Ovary (tissue), 9 donors: ENCODE data around the gene C1orf87. TPM values are rescaled to one million over a fixed set of nuclear protein-coding genes. Genes with fewer than 3 reads are reported as not detected.

ENCODE experiments used
- DNase-seq, 5 donors: peaks; one replicate each; pipeline ENCODE4 v3.0.0-alpha.2; 2019 to 2020
- H3K27ac ChIP-seq, 2 donors: fragments of 200-600 bp; one replicate each; pipeline versions ENCODE4 v1.5.1 to v1.8.0; 2019 to 2022
- H3K27me3 ChIP-seq: fragments of 200-600 bp; one replicate; pipeline ENCODE4 v1.8.0; 2022
- H3K36me3 ChIP-seq: fragments of 200-600 bp; sonication (generic); one replicate; pipeline ENCODE4 v1.5.1; 2019
- H3K4me1 ChIP-seq: one replicate; pipeline ENCODE4 v1.8.1; 2013; ENCODE audit warnings: mild to moderate bottlenecking, moderate library complexity; ENCODE audit not compliant: insufficient read depth
- H3K4me3 ChIP-seq: fragments of 200-600 bp; sonication (generic); one replicate; pipeline ENCODE4 v1.5.1; 2017
- H3K9me3 ChIP-seq, 2 donors: fragments of 200-600 bp in 1 of 2; sonication (generic) in 1 of 2; one replicate each; pipeline versions ENCODE4 v1.5.1 to v1.8.1; 2013 to 2019; ENCODE audit warnings: mild to moderate bottlenecking in 1 of 2, moderate library complexity in 1 of 2
- EP300 ChIP-seq: sonication (generic); formaldehyde crosslinking; IDR thresholded peaks from one replicate; pipeline ENCODE4 v1.6.1; 2017; ENCODE audit warnings: antibody characterized with exemption
- POLR2A ChIP-seq: fragments of 450-650 bp; IDR thresholded peaks from one replicate; pipeline ENCODE4 v1.6.1; 2017; ENCODE audit warnings: antibody characterized with exemption, mild to moderate bottlenecking, moderate library complexity
- WGBS, 3 donors: extraction: QIAGEN DNeasy Blood & Tissue Kit in 1 of 3; methylation state at CpG; one replicate each; pipeline versions ENCODE4 v1.1.5 to v1.1.7; 2013 to 2017; 5-methylcytosine and 5-hydroxymethylcytosine counted together
- intact Hi-C, 4 donors: fragments of 100-400 bp; cut with DNase I; formaldehyde crosslinking; loops; one replicate each; pipeline versions ENCODE4 v1.11.0 to v1.15.1; 2022 to 2023
- polyA plus RNA-seq, 2 donors: library from polyadenylated mRNA; stranded (reverse); fragments of 200-250 nt in 1 of 2; fragments of 350-450 nt in 1 of 2; fragmentation: Illumina TruSeq in 1 of 2; extraction: RNeasy Lipid Tissue Mini Kit (QIAGEN cat#74804) in 1 of 2; gene quantifications; one replicate each; pipeline ENCODE4 v1.2.3, GENCODE V29; 2013 to 2014
- total RNA-seq, 7 donors: library from RNA; depleted of rRNA in 2 of 7; stranded (reverse); fragments of >200 nt in 2 of 7; fragmentation: NEBNext Ultra II Directional in 3 of 7; extraction: Animal tissue kit (Norgen Biotek cat#: 25700) in 3 of 7; gene quantifications; one replicate each; pipeline versions ENCODE4 v1.1.0 to v1.2.4, GENCODE V29; 2016 to 2023
- TF ChIP-seq, protein P1 (sequence below), 3 donors: fragments of 450-650 bp in 2 of 3; fragments of 200-600 bp in 1 of 3; IDR thresholded peaks; one replicate each; pipeline versions ENCODE4 v1.5.1 to v1.8.0; 2016 to 2022; ENCODE audit warnings: antibody characterized with exemption in 3 of 3, mild to moderate bottlenecking in 1 of 3
- donor health status: DM: no; HTN: no; CAD: no; lungs with moderate emphysema.
- donor health status: DM: no; HTN: no; CAD: no.
- donor health status: Bipolar disorder and iron deficiency.
- donor health status: DM: yes; HTN: yes; CAD: no.
- donor health status: DM: no; HTN: no; CAD: no.
- donor health status: DM: yes; HTN: yes; CAD: no.

C1orf87 gene
- total and polyA plus RNA-seq, 9 donors, result 0.04 to 17.6 (median 0.72) TPM; not detected in 2

DNA sequence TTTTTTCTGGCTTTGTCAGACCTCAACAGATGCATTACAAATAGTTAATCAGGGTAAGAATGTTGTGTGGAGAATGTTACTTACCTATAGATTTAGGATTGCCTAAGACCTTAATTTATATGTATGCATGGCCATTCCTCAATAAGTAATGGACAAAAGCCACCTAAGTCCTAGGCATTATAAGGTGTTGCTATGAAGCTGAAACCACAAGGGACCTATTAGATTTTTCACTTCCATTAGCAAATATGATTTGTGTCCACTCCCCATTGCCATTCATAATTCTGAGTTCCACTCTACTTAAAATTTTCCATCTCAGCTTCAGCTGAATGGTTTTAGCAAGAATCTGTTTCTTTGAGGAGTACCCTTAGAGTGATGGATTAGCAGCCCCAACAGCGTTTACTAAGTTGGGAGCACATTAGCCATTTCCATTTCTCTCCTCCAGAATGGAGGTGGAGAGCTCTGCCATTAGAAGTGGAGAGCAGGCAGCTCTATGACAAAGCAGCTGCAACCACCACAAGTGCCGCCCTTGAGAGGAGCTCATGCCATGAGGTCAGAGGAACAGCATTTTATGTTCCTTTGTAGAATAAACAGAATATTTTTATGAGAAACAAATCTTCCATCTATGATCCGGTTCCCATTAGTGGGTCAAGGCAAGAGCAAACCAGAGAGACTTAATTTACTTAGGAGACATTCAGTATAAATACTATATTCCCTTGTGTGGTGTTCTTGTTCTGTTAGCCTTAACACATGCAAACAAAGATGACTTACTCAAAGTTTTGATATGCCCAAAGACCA, 28.9 kb upstream of the C1orf87 start:
- Histone ChIP-seq H3K9me3 (no peaks in the 10 kb centered on the region), H3K27ac (no peak overlapping the region), H3K4me1 (no peaks in the 10 kb centered on the region), H3K36me3 (no peaks in the 10 kb centered on the region), H3K4me3 (no peak overlapping the region), H3K27me3 (no peaks in the 10 kb centered on the region)
- WGBS, 3 donors, result 31 to 65% (median 40%) methylated on average over 3 of the region's 3 CpGs
- intact Hi-C loops, result no loop called here
- DNase-seq, result no peak
- TF ChIP-seq, protein P1, sequence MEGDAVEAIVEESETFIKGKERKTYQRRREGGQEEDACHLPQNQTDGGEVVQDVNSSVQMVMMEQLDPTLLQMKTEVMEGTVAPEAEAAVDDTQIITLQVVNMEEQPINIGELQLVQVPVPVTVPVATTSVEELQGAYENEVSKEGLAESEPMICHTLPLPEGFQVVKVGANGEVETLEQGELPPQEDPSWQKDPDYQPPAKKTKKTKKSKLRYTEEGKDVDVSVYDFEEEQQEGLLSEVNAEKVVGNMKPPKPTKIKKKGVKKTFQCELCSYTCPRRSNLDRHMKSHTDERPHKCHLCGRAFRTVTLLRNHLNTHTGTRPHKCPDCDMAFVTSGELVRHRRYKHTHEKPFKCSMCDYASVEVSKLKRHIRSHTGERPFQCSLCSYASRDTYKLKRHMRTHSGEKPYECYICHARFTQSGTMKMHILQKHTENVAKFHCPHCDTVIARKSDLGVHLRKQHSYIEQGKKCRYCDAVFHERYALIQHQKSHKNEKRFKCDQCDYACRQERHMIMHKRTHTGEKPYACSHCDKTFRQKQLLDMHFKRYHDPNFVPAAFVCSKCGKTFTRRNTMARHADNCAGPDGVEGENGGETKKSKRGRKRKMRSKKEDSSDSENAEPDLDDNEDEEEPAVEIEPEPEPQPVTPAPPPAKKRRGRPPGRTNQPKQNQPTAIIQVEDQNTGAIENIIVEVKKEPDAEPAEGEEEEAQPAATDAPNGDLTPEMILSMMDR (IDR thresholded peaks at IDR 0.05), result no peak
- TF ChIP-seq EP300, result no peak

DNA sequence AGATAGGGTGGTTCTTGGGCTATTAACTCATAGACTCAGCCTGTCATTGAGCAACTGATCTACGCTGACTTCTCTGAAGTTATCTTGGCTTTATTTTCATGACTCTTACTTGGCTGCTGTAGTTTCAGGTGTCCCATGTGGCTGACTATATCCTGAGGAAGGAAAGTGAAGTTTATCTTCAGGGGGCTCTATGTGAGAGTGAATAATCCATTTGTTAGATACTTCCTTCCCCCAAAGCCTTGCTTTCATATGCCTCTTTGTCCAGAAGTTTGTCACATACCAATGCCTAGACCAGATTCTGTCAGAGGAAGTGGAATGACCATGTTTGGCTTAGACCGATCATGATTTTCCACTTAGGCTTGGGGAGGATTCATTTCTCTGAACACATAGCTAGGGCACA, 27.9 kb upstream of the C1orf87 start:
- Histone ChIP-seq H3K27me3 (no peaks in the 10 kb centered on the region), H3K9me3 (no peaks in the 10 kb centered on the region), H3K4me1 (no peaks in the 10 kb centered on the region), H3K4me3 (no peak overlapping the region), H3K36me3 (no peaks in the 10 kb centered on the region), H3K27ac (no peak overlapping the region)
- TF ChIP-seq EP300 (no peak), POLR2A (no peak)
- TF ChIP-seq, protein P1 (IDR thresholded peaks at IDR 0.05), result no peak
- intact Hi-C loops, result no loop called here
- DNase-seq, result no peak
- WGBS, 3 donors, result 86 to 95% (median 91%) methylated on average over 2 of the region's 2 CpGs

DNA sequence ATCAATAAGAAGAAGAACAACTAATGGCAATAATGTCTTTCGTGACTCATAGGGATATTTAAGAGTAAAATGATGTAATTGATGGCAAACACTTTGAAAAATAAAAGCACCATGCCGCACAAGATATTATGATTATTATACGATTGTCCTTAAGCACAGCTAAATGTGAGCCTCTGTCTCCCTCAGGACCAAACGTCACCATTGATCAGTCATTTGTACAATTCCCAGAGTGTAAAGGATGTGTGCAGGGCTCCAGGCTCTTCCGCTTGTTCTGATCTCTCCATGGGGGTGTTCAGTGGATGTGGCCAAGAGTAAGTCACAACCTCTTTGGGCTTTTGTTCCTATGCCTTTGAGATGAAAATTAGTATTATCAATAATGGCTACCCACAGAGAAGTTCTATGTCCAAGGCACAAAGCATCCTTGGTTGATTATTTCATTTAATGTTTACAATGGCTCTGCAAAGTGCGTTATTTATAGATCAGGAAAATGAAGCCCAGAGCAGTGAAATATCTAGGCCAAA, 17.7 kb upstream of the C1orf87 start:
- Histone ChIP-seq H3K27ac (no peak overlapping the region), H3K4me3 (no peak overlapping the region), H3K4me1 (no peaks in the 10 kb centered on the region), H3K9me3 (no peaks in the 10 kb centered on the region), H3K36me3 (no peaks in the 10 kb centered on the region), H3K27me3 (no peaks in the 10 kb centered on the region)
- intact Hi-C loops, result no loop called here
- 93 to 94% (median 93%) methylated on average over 6 of the region's 6 CpGs for WGBS, 3 donors
- no peak for TF ChIP-seq EP300
- TF ChIP-seq, protein P1 (IDR thresholded peaks at IDR 0.05), result no peak
- TF ChIP-seq POLR2A, result no peak
- DNase-seq, result no peak

DNA sequence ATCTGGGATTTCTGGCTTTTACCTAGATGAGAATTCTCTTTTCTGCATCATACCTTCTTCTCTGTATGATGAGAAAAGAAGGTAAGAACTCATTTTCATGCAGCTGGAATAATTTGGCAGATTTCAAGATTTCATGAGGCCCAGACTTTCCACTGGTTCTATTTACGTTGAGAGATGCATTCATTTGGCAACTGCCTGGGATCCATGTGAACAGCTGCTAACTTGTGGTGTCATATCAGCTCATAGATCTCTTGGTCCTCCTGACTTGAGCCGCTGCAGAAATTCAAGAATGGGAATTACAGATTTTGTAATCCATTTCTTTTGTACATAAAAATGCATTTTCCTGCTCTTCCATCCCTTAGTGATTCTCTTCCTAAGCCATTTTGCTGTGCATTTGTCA, 17.1 kb upstream of the C1orf87 start:
- H3K27ac ChIP-seq, result no peak overlapping the region
- no peaks in the 10 kb centered on the region for H3K9me3 ChIP-seq
- no peaks in the 10 kb centered on the region for H3K27me3 ChIP-seq
- no peaks in the 10 kb centered on the region for H3K36me3 ChIP-seq
- WGBS, 3 donors, result 64 to 72% (median 67%) methylated on average over 2 of the region's 2 CpGs
- intact Hi-C loops, result no loop called here
- no peaks in the 10 kb centered on the region for H3K4me1 ChIP-seq
- DNase-seq, result no peak
- no peak overlapping the region for H3K4me3 ChIP-seq
- no peak for TF ChIP-seq POLR2A
- TF ChIP-seq, protein P1 (IDR thresholded peaks at IDR 0.05), result no peak
- TF ChIP-seq EP300, result no peak
